ENCODE data around the gene ACTG1. TPM values are rescaled to one million over a fixed set of nuclear protein-coding genes. Genes with fewer than 3 reads are reported as not detected.

Gene ACTG1
- total RNA-seq, 1 donor from 2014 or later: 4,184 TPM

DNA sequence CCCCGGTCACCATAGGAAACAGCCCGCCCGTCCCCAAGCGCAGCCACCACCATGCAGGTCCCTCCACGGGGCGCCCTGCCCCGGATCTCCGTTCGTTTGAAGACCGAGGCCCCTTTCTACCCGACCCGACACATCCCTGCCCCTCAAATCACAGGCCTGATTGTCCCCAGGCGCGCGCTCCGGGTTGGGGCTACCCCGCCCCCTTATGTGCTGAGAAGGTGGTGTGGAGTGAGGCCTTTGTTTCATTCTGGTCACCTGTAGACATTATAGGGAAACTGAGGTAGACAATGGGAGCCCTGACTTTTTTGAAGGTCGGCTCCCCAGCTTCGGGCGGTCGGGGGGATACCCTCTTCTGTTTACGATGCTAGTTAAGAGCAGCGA lies 763 bp upstream of the ACTG1 start:
- H3K36me3 Mint-ChIP-seq (ENCODE audit: low read depth, unreplicated experiment): peaks cover 35% of the 10 kb centered on the region
- H3K9me3 Mint-ChIP-seq (ENCODE audit: unreplicated experiment): no peaks in the 10 kb centered on the region
- peak overlapping the region; percentile 90 for H3K27ac Mint-ChIP-seq (ENCODE audit: unreplicated experiment)
- peak; percentile 58 for DNase-seq (ENCODE audit: low spot score)
- peak overlapping the region; percentile 86 for H3K4me3 Mint-ChIP-seq (ENCODE audit: unreplicated experiment)
- TF ChIP-seq, protein P1, sequence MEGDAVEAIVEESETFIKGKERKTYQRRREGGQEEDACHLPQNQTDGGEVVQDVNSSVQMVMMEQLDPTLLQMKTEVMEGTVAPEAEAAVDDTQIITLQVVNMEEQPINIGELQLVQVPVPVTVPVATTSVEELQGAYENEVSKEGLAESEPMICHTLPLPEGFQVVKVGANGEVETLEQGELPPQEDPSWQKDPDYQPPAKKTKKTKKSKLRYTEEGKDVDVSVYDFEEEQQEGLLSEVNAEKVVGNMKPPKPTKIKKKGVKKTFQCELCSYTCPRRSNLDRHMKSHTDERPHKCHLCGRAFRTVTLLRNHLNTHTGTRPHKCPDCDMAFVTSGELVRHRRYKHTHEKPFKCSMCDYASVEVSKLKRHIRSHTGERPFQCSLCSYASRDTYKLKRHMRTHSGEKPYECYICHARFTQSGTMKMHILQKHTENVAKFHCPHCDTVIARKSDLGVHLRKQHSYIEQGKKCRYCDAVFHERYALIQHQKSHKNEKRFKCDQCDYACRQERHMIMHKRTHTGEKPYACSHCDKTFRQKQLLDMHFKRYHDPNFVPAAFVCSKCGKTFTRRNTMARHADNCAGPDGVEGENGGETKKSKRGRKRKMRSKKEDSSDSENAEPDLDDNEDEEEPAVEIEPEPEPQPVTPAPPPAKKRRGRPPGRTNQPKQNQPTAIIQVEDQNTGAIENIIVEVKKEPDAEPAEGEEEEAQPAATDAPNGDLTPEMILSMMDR (IDR thresholded peaks at IDR 0.05; ENCODE audit: unreplicated experiment): no peak
- H3K4me1 Mint-ChIP-seq (ENCODE audit: unreplicated experiment): peaks cover 35% of the 10 kb centered on the region
- peaks cover 35% of the 10 kb centered on the region for H3K27me3 Mint-ChIP-seq (ENCODE audit: unreplicated experiment)

DNA sequence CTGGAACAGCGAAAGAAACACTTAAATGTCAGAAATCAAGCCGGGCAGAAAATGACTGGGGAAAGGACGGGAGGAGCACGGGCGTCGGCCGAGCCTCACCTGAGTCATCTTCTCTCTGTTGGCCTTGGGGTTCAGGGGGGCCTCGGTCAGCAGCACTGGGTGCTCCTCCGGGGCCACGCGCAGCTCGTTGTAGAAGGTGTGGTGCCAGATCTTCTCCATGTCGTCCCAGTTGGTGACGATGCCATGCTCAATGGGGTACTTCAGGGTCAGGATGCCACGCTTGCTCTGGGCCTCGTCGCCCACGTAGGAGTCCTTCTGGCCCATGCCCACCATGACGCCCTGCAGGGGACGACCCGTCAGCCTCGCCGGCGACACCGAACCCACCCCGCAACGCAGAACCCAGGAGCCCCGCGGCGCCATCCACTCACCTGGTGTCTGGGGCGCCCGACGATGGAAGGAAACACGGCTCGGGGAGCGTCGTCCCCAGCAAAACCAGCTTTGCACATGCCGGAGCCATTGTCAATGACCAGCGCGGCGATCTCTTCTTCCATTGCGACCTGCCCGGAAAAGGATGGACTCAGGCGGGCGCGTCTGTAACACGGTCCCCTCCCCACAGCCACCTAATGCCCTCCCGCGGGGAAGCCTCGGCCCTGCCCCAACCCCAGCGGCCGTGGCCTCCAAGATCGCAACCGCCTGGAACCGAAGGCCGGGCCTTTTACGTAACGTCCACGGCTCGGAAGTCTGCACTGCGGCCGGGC lies 616 bp downstream of the ACTG1 start:
- Mint-ChIP-seq H3K4me1 (ENCODE audit: unreplicated experiment) (peaks cover 31% of the 10 kb centered on the region), H3K9me3 (ENCODE audit: unreplicated experiment) (no peaks in the 10 kb centered on the region), H3K27ac (ENCODE audit: unreplicated experiment) (peak overlapping the region; percentile 79), H3K27me3 (ENCODE audit: unreplicated experiment) (peaks cover 33% of the 10 kb centered on the region), H3K4me3 (ENCODE audit: unreplicated experiment) (peak overlapping the region; percentile 99), H3K36me3 (ENCODE audit: low read depth, unreplicated experiment) (peaks cover 35% of the 10 kb centered on the region)
- TF ChIP-seq, protein P1 (IDR thresholded peaks at IDR 0.05; ENCODE audit: unreplicated experiment): no peak
- DNase-seq (ENCODE audit: low spot score): no peak

DNA sequence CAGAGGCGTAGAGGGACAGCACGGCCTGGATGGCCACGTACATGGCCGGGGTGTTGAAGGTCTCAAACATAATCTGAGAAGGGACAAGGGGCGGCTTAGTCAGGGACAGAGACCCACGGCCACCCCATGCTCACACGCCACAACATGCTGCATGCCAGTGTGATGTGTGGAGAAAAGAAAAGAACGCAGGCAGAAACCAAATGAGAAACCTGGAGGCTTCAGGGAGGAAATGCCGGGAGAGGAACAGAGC lies 1.1 kb downstream of the ACTG1 start:
- Mint-ChIP-seq H3K36me3 (ENCODE audit: low read depth, unreplicated experiment) (peaks cover 35% of the 10 kb centered on the region), H3K4me1 (ENCODE audit: unreplicated experiment) (peaks cover 31% of the 10 kb centered on the region), H3K9me3 (ENCODE audit: unreplicated experiment) (no peaks in the 10 kb centered on the region), H3K27me3 (ENCODE audit: unreplicated experiment) (peaks cover 32% of the 10 kb centered on the region), H3K4me3 (ENCODE audit: unreplicated experiment) (peak overlapping the region; percentile 99), H3K27ac (ENCODE audit: unreplicated experiment) (peak overlapping the region; percentile 79)
- DNase-seq (ENCODE audit: low spot score): no peak
- TF ChIP-seq, protein P1 (IDR thresholded peaks at IDR 0.05; ENCODE audit: unreplicated experiment): no peak

DNA sequence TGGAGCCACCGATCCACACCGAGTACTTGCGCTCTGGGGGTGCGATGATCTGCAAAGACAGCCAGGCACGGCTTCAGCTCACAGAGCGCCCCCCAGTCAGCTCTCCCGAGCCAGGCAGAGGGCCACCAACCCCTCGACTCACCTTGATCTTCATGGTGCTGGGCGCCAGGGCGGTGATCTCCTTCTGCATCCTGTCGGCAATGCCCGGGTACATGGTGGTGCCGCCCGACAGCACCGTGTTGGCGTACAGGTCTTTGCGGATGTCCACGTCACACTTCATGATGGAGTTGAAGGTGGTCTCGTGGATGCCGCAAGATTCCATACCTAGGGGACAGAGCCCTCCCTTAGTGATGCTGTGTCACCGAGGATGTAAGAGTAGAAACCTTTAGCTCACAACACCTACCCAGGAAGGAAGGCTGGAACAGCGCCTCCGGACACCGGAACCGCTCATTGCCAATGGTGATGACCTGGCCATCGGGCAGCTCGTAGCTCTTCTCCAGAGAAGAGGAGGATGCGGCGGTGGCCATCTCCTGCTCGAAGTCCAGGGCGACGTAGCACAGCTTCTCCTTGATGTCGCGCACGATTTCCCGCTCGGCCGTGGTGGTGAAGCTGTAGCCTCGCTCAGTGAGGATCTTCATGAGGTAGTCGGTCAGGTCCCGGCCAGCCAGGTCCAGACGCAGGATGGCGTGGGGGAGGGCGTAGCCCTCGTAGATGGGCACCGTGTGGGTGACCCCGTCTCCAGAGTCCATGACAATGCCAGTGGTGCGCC lies 1.6 kb downstream of the ACTG1 start:
- TF ChIP-seq, protein P1 (IDR thresholded peaks at IDR 0.05; ENCODE audit: unreplicated experiment): no peak
- Mint-ChIP-seq H3K36me3 (ENCODE audit: low read depth, unreplicated experiment) (peaks cover 35% of the 10 kb centered on the region), H3K27ac (ENCODE audit: unreplicated experiment) (peak overlapping the region; percentile 79), H3K27me3 (ENCODE audit: unreplicated experiment) (peaks cover 29% of the 10 kb centered on the region), H3K4me3 (ENCODE audit: unreplicated experiment) (peak overlapping the region; percentile 99), H3K9me3 (ENCODE audit: unreplicated experiment) (no peaks in the 10 kb centered on the region), H3K4me1 (ENCODE audit: unreplicated experiment) (peaks cover 31% of the 10 kb centered on the region)
- DNase-seq (ENCODE audit: low spot score): no peak
